Testis (tissue), 2 donors: ENCODE data around the gene FGFR2.

ENCODE experiments used
- CTCF ChIP-seq, 3 experiments: fragments of 450-650 bp in 2 of 3; fragments of 200-600 bp in 1 of 3; sonication (generic) in 1 of 3; IDR thresholded peaks; one replicate each; pipeline ENCODE4 v1.5.1; 2016 to 2019; ENCODE audit warnings: antibody characterized with exemption in 3 of 3, mild to moderate bottlenecking in 2 of 3, moderate library complexity in 1 of 3
- POLR2A ChIP-seq: fragments of 450-650 bp; IDR thresholded peaks from one replicate; pipeline ENCODE4 v1.6.1; 2017; ENCODE audit warnings: antibody characterized with exemption, mild to moderate bottlenecking, moderate library complexity

- TF ChIP-seq CTCF (IDR thresholded peaks at IDR 0.05) (no peak), POLR2A (no peak)
These were observed 17.6 kb upstream of the FGFR2 start for GRCh38 chr10:121615836-121616235.
